Endothelial cell of umbilical vein (primary cell): ENCODE measurements around the gene CLDN22. TPM values are rescaled to one million over a fixed set of nuclear protein-coding genes. Genes with fewer than 3 reads are reported as not detected.
"Not testable (repeated sequence)": the region's sequence is repeated elsewhere in the genome, so short reads cannot be mapped to it uniquely, and the experiment has no call there.

Source experiments
- BruUV-seq: library from RNA; stranded (reverse); fragments of 400-500 nt; replicated peaks from 2 replicates; lab custom pipeline; 2021; lab: Mats Ljungman, UMichigan
- CTCF ChIA-PET: fragments of 300-600, 350-600 bp; sonication (Branson Sonifier 250); formaldehyde crosslinking; loops from one replicate; lab custom pipeline; 2021; ENCODE audit warnings: antibody characterized with exemption, inconsistent platforms; lab: Charles Lee
- POLR2A ChIA-PET: fragments of 300-600, 350-600 bp; sonication (Branson Sonifier 250); formaldehyde crosslinking; loops from one replicate; lab custom pipeline; 2021; ENCODE audit warnings: antibody characterized with exemption, inconsistent platforms; lab: Charles Lee
- DNase-seq: peaks from one replicate; pipeline ENCODE4 v3.0.0-alpha.2; 2011; ENCODE audit warnings: low read depth, low spot score
- FAIRE-seq: peaks from 2 replicates; lab custom pipeline; 2011; peaks lifted over from hg19 to GRCh38; lab: Jason Lieb, UNC
- H2AFZ ChIP-seq: 2 replicates; pipeline ENCODE4 v1.6.0; 2012; ENCODE audit warnings: low read depth, low read length, control low read depth, inconsistent platforms
- H3K27ac ChIP-seq: 2 replicates; pipeline ENCODE4 v1.5.1; 2011; ENCODE audit warnings: low read depth, mild to moderate bottlenecking, control low read depth, low read length, moderate library complexity; ENCODE audit not compliant: insufficient read depth
- H3K27me3 ChIP-seq, 2 experiments: 2 replicates each; pipeline versions ENCODE4 v1.6.0 to v1.6.1; 2011; ENCODE audit warnings: low read length in 2 of 2, mixed read lengths in 1 of 2; ENCODE audit not compliant: control insufficient read depth in 2 of 2, insufficient read depth in 2 of 2
- H3K36me3 ChIP-seq, 2 experiments: 2 replicates in 1 of 2; 3 replicates in 1 of 2; pipeline ENCODE4 v1.5.1; 2011; ENCODE audit warnings: low read length in 2 of 2, mild to moderate bottlenecking in 1 of 2, moderate library complexity in 1 of 2; ENCODE audit not compliant: control insufficient read depth in 2 of 2, insufficient read depth in 2 of 2; ENCODE audit errors: extremely low read depth in 1 of 2
- H3K4me1 ChIP-seq: 3 replicates; pipeline ENCODE4 v1.5.1; 2011; ENCODE audit warnings: mild to moderate bottlenecking, low read length; ENCODE audit not compliant: control insufficient read depth, insufficient read depth; ENCODE audit errors: extremely low read depth
- H3K4me2 ChIP-seq: 2 replicates; pipeline ENCODE4 v1.6.1; 2011; ENCODE audit warnings: low read length, control low read depth, mixed read lengths; ENCODE audit not compliant: insufficient read depth
- H3K4me3 ChIP-seq, 3 experiments: fragments of 200-600 bp in 1 of 3; sonication (generic), shearing (Covaris generic) in 1 of 3; replicated peaks in 1 of 3; 2 replicates each; pipeline ENCODE4 v1.5.1; 2011 to 2016; ENCODE audit warnings: control low read depth in 3 of 3, low read length in 3 of 3, mild to moderate bottlenecking in 2 of 3, inconsistent platforms in 1 of 3, low read depth in 1 of 3, moderate library complexity in 1 of 3; ENCODE audit not compliant: insufficient read depth in 1 of 3
- H3K79me2 ChIP-seq: 2 replicates; pipeline ENCODE4 v1.6.0; 2012; ENCODE audit warnings: low read length, inconsistent platforms; ENCODE audit not compliant: control insufficient read depth, insufficient read depth
- H3K9ac ChIP-seq: replicated peaks from 2 replicates; pipeline ENCODE3; 2011; ENCODE audit warnings: low read length, control low read depth; ENCODE audit not compliant: insufficient read depth; ENCODE audit errors: extremely low read depth
- H3K9me1 ChIP-seq: replicated peaks from 3 replicates; pipeline ENCODE4 v1.6.0; 2011; ENCODE audit warnings: mild to moderate bottlenecking, low read length; ENCODE audit not compliant: control insufficient read depth, insufficient read depth; ENCODE audit errors: extremely low read depth
- H3K9me3 ChIP-seq: replicated peaks from 2 replicates; pipeline ENCODE4 v1.5.1; 2012; ENCODE audit warnings: low read length, inconsistent platforms; ENCODE audit not compliant: control insufficient read depth, insufficient read depth
- H4K20me1 ChIP-seq: replicated peaks from 2 replicates; pipeline ENCODE3; 2011; ENCODE audit warnings: mild to moderate bottlenecking, low read length; ENCODE audit not compliant: control insufficient read depth, insufficient read depth; ENCODE audit errors: extremely low read depth
- EZH2 ChIP-seq: IDR thresholded peaks from 2 replicates; pipeline ENCODE4 v1.6.1; 2012; ENCODE audit warnings: borderline replicate concordance, low read depth, mild to moderate bottlenecking, moderate library complexity, low read length, inconsistent platforms; ENCODE audit not compliant: severe bottlenecking
- FOS ChIP-seq: IDR thresholded peaks from 2 replicates; pipeline ENCODE4 v1.6.1; 2011; ENCODE audit warnings: mild to moderate bottlenecking, low read length, moderate library complexity, borderline replicate concordance; ENCODE audit not compliant: insufficient read depth
- GATA2 ChIP-seq: IDR thresholded peaks from 2 replicates; pipeline ENCODE4 v1.7.0; 2011; ENCODE audit warnings: low read depth, mild to moderate bottlenecking, moderate library complexity, mixed read lengths, low read length; ENCODE audit not compliant: insufficient read length, insufficient read depth
- JUN ChIP-seq: IDR thresholded peaks from 2 replicates; pipeline ENCODE4 v1.6.1; 2011; ENCODE audit warnings: borderline replicate concordance, low read depth; ENCODE audit not compliant: insufficient read length, insufficient read depth
- MYC ChIP-seq: IDR thresholded peaks from one replicate; pipeline ENCODE4 v1.6.1; 2011; ENCODE audit warnings: mild to moderate bottlenecking, low read depth, low read length
- POLR2A ChIP-seq: IDR thresholded peaks from 2 replicates; pipeline ENCODE4 v1.6.1; 2012; ENCODE audit warnings: low read depth, mild to moderate bottlenecking, control low read depth, low read length
- POLR2AphosphoS5 ChIP-seq: IDR thresholded peaks from 2 replicates; pipeline ENCODE4 v1.6.1; 2012; ENCODE audit warnings: low read depth, mild to moderate bottlenecking, control low read depth, low read length, moderate library complexity; ENCODE audit not compliant: insufficient read depth
- dilution Hi-C: fragments of 300-500 bp; cut with MboI; formaldehyde crosslinking; loops from one replicate; pipeline ENCODE4 v1.15.0; 2019; ENCODE audit warnings: low sequenced_read_pairs; ENCODE audit not compliant: extremely low pct_ligation_motif_present
- intact Hi-C: fragments of 100-400 bp; cut with micrococcal nuclease; formaldehyde crosslinking; loops from one replicate; pipeline ENCODE4 v1.10.0; 2022
- polyA plus RNA-seq, 4 experiments: library from polyadenylated mRNA; depleted of rRNA in 3 of 4; stranded (reverse) in 3 of 4; unstranded in 1 of 4; fragments of >200 nt; gene quantifications; 2 replicates each; pipeline versions ENCODE4 v1.2.1 to v1.2.3, GENCODE V29; 2011 to 2012; ENCODE audit warnings: missing spikeins in 1 of 4
- total RNA-seq: library from RNA; stranded (reverse); gene quantifications from 2 replicates; pipeline ENCODE4 v1.2.3, GENCODE V29; 2021
- TF ChIP-seq, protein P1 (sequence below): IDR thresholded peaks from 2 replicates; pipeline ENCODE4 v1.6.1; 2011; ENCODE audit not compliant: insufficient read depth, insufficient read length
- TF ChIP-seq, protein P2 (sequence below), 2 donors: IDR thresholded peaks; 1 replicate in 1 of 2; 2 replicates in 1 of 2; pipeline ENCODE4 v1.5.1; 2011; ENCODE audit warnings: low read length in 2 of 2, mild to moderate bottlenecking in 2 of 2, moderate library complexity in 2 of 2, control low read depth in 1 of 2, inconsistent platforms in 1 of 2, low read depth in 1 of 2; ENCODE audit not compliant: insufficient read depth in 1 of 2; ENCODE audit errors: extremely low read depth in 1 of 2

CLDN22 gene
- total and polyA plus RNA-seq, 2 donors (not counting 3 experiments of a cell fraction or from before 2014, with no cell fraction given): not detected

DNA sequence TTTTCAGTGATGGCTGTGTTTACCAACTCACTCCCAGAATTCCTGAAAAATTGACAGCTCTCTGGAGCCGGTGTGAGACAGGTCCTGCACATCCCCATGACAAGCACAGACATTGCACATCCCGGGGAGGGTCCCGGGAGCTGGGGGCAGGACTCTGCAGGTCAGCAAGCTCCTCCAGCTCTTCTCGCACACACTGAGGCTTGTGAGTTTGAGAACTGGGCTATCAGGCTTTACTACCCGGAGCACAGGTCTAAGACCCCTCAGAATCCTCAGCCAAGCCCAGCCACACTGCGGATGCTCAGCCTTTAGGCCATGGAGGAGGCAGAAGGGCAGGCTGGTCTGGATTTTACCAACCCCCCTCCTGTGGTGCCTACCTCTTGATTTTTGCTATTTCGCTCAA, 7.8 kb upstream of the CLDN22 start:
- CTCF ChIA-PET: interaction anchor here (0.9 to 1.4 kb wide), 2 partner anchors 19 to 27 kb away, joined by 3 read pairs; no protein-coding TSS in a partner anchor
- POLR2A ChIA-PET: no interaction called here
- BruUV-seq: no TSS peak

DNA sequence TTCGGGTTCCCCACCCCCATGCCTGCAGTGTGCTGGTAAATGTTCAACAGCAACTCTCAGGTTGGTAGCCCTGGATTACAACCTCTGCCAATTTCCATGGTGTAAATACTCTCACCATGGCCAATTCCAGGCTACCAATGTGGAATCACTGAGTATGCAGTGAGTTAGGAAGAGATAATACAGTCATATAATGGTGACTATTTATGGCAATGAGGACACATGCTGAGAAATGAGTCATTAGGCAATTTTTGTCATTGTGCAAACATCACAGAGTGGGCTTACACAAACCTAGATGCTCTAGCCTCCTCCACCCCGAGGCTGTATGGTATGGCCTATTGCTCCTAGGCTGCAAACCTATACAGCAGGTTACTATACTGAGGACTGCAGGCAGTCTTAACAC, 6.8 kb upstream of the CLDN22 start:
- no peak for DNase-seq
- H3K9ac ChIP-seq: no peak overlapping the region
- no peaks in the 10 kb centered on the region for H3K9me3 ChIP-seq
- H3K27ac ChIP-seq: no peak overlapping the region
- no peaks in the 10 kb centered on the region for H3K36me3 ChIP-seq
- no peaks in the 10 kb centered on the region for H3K79me2 ChIP-seq
- peaks cover 6% of the 10 kb centered on the region for H3K4me1 ChIP-seq
- POLR2A ChIA-PET: no interaction called here
- CTCF ChIA-PET: no interaction called here
- no peaks in the 10 kb centered on the region for H3K27me3 ChIP-seq
- H3K9me1 ChIP-seq: no peaks in the 10 kb centered on the region
- BruUV-seq: no TSS peak
- dilution Hi-C loops (no loop called here), intact Hi-C loops (no loop called here)
- H3K4me3 ChIP-seq: no peak overlapping the region
- TF ChIP-seq FOS: no peak
- TF ChIP-seq MYC: no peak
- TF ChIP-seq JUN: no peak
- TF ChIP-seq POLR2A: no peak
- no peak for TF ChIP-seq GATA2
- TF ChIP-seq POLR2AphosphoS5: no peak
- no peak for TF ChIP-seq EZH2
- TF ChIP-seq, protein P1, sequence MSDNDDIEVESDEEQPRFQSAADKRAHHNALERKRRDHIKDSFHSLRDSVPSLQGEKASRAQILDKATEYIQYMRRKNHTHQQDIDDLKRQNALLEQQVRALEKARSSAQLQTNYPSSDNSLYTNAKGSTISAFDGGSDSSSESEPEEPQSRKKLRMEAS: no peak
- TF ChIP-seq, protein P2, sequence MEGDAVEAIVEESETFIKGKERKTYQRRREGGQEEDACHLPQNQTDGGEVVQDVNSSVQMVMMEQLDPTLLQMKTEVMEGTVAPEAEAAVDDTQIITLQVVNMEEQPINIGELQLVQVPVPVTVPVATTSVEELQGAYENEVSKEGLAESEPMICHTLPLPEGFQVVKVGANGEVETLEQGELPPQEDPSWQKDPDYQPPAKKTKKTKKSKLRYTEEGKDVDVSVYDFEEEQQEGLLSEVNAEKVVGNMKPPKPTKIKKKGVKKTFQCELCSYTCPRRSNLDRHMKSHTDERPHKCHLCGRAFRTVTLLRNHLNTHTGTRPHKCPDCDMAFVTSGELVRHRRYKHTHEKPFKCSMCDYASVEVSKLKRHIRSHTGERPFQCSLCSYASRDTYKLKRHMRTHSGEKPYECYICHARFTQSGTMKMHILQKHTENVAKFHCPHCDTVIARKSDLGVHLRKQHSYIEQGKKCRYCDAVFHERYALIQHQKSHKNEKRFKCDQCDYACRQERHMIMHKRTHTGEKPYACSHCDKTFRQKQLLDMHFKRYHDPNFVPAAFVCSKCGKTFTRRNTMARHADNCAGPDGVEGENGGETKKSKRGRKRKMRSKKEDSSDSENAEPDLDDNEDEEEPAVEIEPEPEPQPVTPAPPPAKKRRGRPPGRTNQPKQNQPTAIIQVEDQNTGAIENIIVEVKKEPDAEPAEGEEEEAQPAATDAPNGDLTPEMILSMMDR (IDR thresholded peaks at IDR 0.05; ENCODE audit: extremely low read depth in 1 of 2, insufficient read depth in 1 of 2, low read depth in 1 of 2, low read length in 2 of 2): no peak
- no peak overlapping the region for H2AFZ ChIP-seq
- no peak for FAIRE-seq
- no peaks in the 10 kb centered on the region for H4K20me1 ChIP-seq
- no peak overlapping the region for H3K4me2 ChIP-seq

More for the DNA sequence above, 7.8 kb upstream of the CLDN22 start:
- no peaks in the 10 kb centered on the region for H3K27me3 ChIP-seq
- no peak overlapping the region for H3K27ac ChIP-seq
- FAIRE-seq (no peak), DNase-seq (no peak)
- H3K9ac ChIP-seq: no peak overlapping the region
- H3K4me1 ChIP-seq: peaks cover 6% of the 10 kb centered on the region
- no peak for TF ChIP-seq JUN
- no peak overlapping the region for H3K4me2 ChIP-seq
- H4K20me1 ChIP-seq: no peaks in the 10 kb centered on the region
- intact Hi-C loops: no loop called here
- H3K4me3 ChIP-seq: no peak overlapping the region
- no peaks in the 10 kb centered on the region for H3K9me3 ChIP-seq
- dilution Hi-C loops: no loop called here
- H2AFZ ChIP-seq: no peak overlapping the region
- no peaks in the 10 kb centered on the region for H3K79me2 ChIP-seq
- H3K9me1 ChIP-seq: no peaks in the 10 kb centered on the region
- H3K36me3 ChIP-seq: no peaks in the 10 kb centered on the region

DNA sequence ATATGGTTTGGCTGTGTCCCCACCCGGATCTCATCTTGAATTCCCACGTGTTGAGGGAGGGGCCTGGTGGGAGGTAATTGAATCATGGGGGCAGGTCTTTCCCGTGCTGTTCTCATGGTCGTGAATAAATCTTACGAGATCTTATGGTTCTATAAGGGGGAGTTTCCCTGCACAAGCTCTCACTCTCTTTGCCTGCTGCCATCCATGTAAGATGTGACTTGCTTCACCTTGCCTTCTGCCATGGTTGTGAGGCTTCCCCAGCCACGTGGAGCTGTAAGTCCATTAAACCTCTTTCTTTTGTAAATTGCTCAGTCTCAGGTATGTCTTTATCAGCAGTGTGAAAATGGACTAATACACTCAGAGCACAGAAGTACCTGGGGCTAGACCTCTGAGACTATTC, 6.3 kb upstream of the CLDN22 start:
- H3K4me2 ChIP-seq, CTCF ChIA-PET, DNase-seq, H3K9me1 ChIP-seq, H3K36me3 ChIP-seq, H3K27me3 ChIP-seq, intact Hi-C loops, H2AFZ ChIP-seq, dilution Hi-C loops, POLR2A ChIA-PET, H3K27ac ChIP-seq, H4K20me1 ChIP-seq, H3K4me3 ChIP-seq, H3K9me3 ChIP-seq, H3K4me1 ChIP-seq, H3K9ac ChIP-seq, H3K79me2 ChIP-seq, BruUV-seq, FAIRE-seq: not testable (repeated sequence)
